ENCODE data around the gene HOXD3. TPM values are rescaled to one million over a fixed set of nuclear protein-coding genes. Genes with fewer than 3 reads are reported as not detected.

The HOXD3 gene
- total RNA-seq, 4 donors from 2014 or later = 1.8 to 2.7 (median 2.2) TPM

GRCh38 chr2:176171351-176172006 lies 14.4 kb downstream of the HOXD3 start:
- no peak for ATAC-seq
- peaks cover 100% of the 10 kb centered on the region for H3K27me3 ChIP-seq

GRCh38 chr2:176172007-176172894 lies 15.1 kb downstream of the HOXD3 start:
- H3K27me3 ChIP-seq = peaks cover 100% of the 10 kb centered on the region

More at GRCh38 chr2:176171351-176172006, 14.4 kb downstream of the HOXD3 start:
- Histone ChIP-seq H3K4me3 (no peak overlapping the region), H3K36me3 (no peaks in the 10 kb centered on the region), H3K9me3 (peaks cover 0 to 13% (median 0%) of the 10 kb centered on the region in 3 donors), H3K27ac (no peak overlapping the region), H3K4me1 (peaks cover 0 to 22% (median 10%) of the 10 kb centered on the region in 3 donors)
- WGBS, 2 donors (ENCODE audit: low coverage in 1 of 2) = 30% methylated on average over 2 of the region's 51 CpGs; no CpG with 5 or more reads in 1 of the 2 donors
- no peak for TF ChIP-seq CTCF (IDR thresholded peaks at IDR 0.05)
- no peak for TF ChIP-seq EP300 (IDR thresholded peaks at IDR 0.05)

GRCh38 chr2:176172895-176173566 lies 15.9 kb downstream of the HOXD3 start:
- Histone ChIP-seq H3K27ac (no peak overlapping the region), H3K4me1 (peaks cover 0 to 26% (median 10%) of the 10 kb centered on the region in 3 donors), H3K36me3 (no peaks in the 10 kb centered on the region), H3K9me3 (peaks cover 0 to 13% (median 0%) of the 10 kb centered on the region in 3 donors), H3K4me3 (no peak overlapping the region), H3K27me3 (peaks cover 100% of the 10 kb centered on the region)
- WGBS, 2 donors (ENCODE audit: low coverage in 1 of 2) = 30 to 63% methylated on average over 8 to 13 of the region's 14 CpGs
- ATAC-seq = no peak
- TF ChIP-seq CTCF (IDR thresholded peaks at IDR 0.05) (no peak), POLR2AphosphoS5 (IDR thresholded peaks at IDR 0.05) (no peak), POLR2A (IDR thresholded peaks at IDR 0.05) (no peak), EP300 (IDR thresholded peaks at IDR 0.05) (no peak)

More at GRCh38 chr2:176172007-176172894, 15.1 kb downstream of the HOXD3 start:
- WGBS, 2 donors (ENCODE audit: low coverage in 1 of 2) = 22 to 29% methylated on average over 7 to 25 of the region's 60 CpGs
- no peak for ATAC-seq
- Histone ChIP-seq H3K27ac (no peak overlapping the region), H3K9me3 (peaks cover 0 to 13% (median 0%) of the 10 kb centered on the region in 3 donors), H3K4me3 (no peak overlapping the region), H3K36me3 (no peaks in the 10 kb centered on the region), H3K4me1 (peaks cover 0 to 22% (median 10%) of the 10 kb centered on the region in 3 donors)
- no peak for TF ChIP-seq EP300 (IDR thresholded peaks at IDR 0.05)
- TF ChIP-seq POLR2A (IDR thresholded peaks at IDR 0.05) = no peak
- TF ChIP-seq POLR2AphosphoS5 (IDR thresholded peaks at IDR 0.05) = no peak
- TF ChIP-seq CTCF (IDR thresholded peaks at IDR 0.05) = no peak

- Histone ChIP-seq H3K36me3 (no peaks in the 10 kb centered on the region), H3K27ac (no peak overlapping the region), H3K27me3 (peaks cover 100% of the 10 kb centered on the region), H3K4me1 (peaks cover 0 to 32% (median 10%) of the 10 kb centered on the region in 3 donors), H3K9me3 (peaks cover 0 to 13% (median 0%) of the 10 kb centered on the region in 3 donors), H3K4me3 (no peak overlapping the region)
- no peak for ATAC-seq
- no peak for TF ChIP-seq EP300 (IDR thresholded peaks at IDR 0.05)
- TF ChIP-seq CTCF (IDR thresholded peaks at IDR 0.05) = no peak
- no peak for TF ChIP-seq POLR2AphosphoS5 (IDR thresholded peaks at IDR 0.05)
- no peak for TF ChIP-seq POLR2A (IDR thresholded peaks at IDR 0.05)
- WGBS, 2 donors (ENCODE audit: low coverage in 1 of 2) = 21 to 35% methylated on average over 7 of the region's 7 CpGs
Observed at GRCh38 chr2:176173567-176174381, 16.7 kb downstream of the HOXD3 start.

Data from gastroesophageal sphincter (tissue), 4 donors.